Measurements from ENCODE around the gene ANKRD9. TPM values are rescaled to one million over a fixed set of nuclear protein-coding genes. Genes with fewer than 3 reads are reported as not detected.

ANKRD9 gene
- total and polyA plus RNA-seq, 10 of the 15 experiments (the other 5 are each of a cell fraction or from before 2014, with no cell fraction given): 0.03 to 3.6 (median 0.49) TPM

DNA sequence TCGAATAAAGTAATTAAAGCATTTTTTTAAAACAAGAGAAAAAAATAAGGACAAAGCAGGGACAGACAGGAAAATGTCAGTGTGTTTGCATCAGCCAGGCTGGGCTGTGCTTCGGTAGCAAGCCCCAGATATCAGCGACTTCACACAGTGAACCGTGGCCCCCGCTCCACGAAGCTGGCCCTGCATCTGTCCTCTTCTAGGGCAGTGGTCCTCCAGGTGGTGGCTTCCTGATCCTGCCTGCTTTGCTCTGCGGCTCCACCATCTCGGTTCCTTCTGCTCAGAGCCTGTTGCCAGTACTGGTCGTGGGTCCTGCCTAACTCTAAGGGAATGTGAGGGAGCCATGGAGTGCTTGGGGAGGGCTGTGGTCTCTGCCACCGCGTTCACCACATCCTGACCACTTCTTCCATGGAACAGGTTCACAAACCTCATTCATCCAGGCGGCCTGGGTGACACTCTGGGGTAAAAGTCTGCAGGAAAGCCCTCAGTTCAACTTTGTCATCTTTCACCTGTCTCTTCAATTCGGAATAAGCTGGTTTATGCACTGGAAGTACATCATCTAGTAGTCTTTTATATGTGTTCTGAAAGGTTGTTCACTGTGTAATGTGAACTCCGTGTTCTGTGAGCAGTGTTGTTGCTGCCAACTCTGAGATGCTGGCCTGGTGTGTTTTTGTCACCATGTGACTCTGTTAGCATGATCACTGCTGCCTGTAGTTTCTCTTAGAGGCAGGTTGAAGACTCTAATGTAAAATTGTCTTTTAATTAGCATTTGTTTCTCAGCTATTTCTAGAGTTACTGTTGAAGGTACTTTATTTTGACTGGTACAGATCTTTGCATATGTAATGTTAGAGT is 47.9 kb downstream of the ANKRD9 start (continued):
- TF ChIP-seq, protein P1, sequence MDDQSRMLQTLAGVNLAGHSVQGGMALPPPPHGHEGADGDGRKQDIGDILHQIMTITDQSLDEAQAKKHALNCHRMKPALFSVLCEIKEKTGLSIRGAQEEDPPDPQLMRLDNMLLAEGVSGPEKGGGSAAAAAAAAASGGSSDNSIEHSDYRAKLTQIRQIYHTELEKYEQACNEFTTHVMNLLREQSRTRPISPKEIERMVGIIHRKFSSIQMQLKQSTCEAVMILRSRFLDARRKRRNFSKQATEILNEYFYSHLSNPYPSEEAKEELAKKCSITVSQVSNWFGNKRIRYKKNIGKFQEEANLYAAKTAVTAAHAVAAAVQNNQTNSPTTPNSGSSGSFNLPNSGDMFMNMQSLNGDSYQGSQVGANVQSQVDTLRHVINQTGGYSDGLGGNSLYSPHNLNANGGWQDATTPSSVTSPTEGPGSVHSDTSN (IDR thresholded peaks at IDR 0.05; ENCODE audit: insufficient replicate concordance, low read depth, low read length): no peak
- TF ChIP-seq YBX1 (IDR thresholded peaks at IDR 0.05): no peak
- no peak for TF ChIP-seq RCOR1 (conservative IDR thresholded peaks at IDR 0.05; ENCODE audit: low read depth, low read length)
- TF ChIP-seq NR2C2 (IDR thresholded peaks at IDR 0.05; ENCODE audit: borderline replicate concordance, control insufficient read depth, insufficient read length, low read depth): no peak
- no peak for TF ChIP-seq NFYA (IDR thresholded peaks at IDR 0.05; ENCODE audit: borderline replicate concordance, low read depth, low read length)
- TF ChIP-seq CREM (IDR thresholded peaks at IDR 0.05; ENCODE audit: low read depth): no peak

DNA sequence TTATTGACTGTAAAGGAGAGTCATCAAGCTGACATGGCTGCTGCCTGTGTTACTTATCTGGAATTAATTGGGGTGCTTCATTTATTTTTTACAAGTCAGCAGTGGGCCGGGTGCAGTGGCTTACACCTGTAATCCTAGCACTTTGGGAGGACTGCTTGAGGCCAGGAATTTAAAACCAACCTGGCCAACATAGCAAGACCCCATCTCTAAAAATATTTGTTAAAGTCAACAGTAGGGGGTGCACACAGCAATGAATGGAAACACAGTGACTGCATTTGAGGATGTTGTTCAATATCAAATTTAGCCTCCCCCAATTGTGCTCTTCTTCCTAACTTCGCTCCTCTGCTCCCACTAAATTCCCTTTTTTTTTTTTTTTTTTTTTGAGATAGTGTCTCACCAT is 52.1 kb downstream of the ANKRD9 start:
- no peak overlapping the region for H3K9ac ChIP-seq (ENCODE audit: control insufficient read depth, insufficient read depth, low read length)
- POLR2A ChIA-PET: no interaction called here
- no peak overlapping the region for H3K4me2 ChIP-seq (ENCODE audit: control insufficient read depth, insufficient read depth)
- ATAC-seq (no peak), FAIRE-seq (no peak), DNase-seq (ENCODE audit: low read depth, low spot score) (no peak)
- no peak overlapping the region for H3K4me3 ChIP-seq
- H3K4me1 ChIP-seq (ENCODE audit: control insufficient read depth, insufficient read depth, low read length): no peaks in the 10 kb centered on the region
- in situ Hi-C loops (cut with MboI): no loop called here
- H3K36me3 ChIP-seq (ENCODE audit: control insufficient read depth in 2 of 2, insufficient read depth in 2 of 2, low read length in 1 of 2): no peaks in the 10 kb centered on the region
- CTCF ChIA-PET: no interaction called here
- no peaks in the 10 kb centered on the region for H4K20me1 ChIP-seq (ENCODE audit: control insufficient read depth, insufficient read depth)
- H3K9me3 ChIP-seq (replicated peaks; ENCODE audit: control insufficient read depth, insufficient read depth, low read length): no peaks in the 10 kb centered on the region
- no peaks in the 10 kb centered on the region for H3K79me2 ChIP-seq (ENCODE audit: control insufficient read depth, insufficient read depth, low read length)
- intact Hi-C loops (cut with micrococcal nuclease; ENCODE audit: unreplicated experiment): no loop called here
- no peak overlapping the region for H3K27ac ChIP-seq (ENCODE audit: control insufficient read depth, insufficient read depth)
- no TSS peak for BruUV-seq (replicated peaks)
- H3K27me3 ChIP-seq (replicated peaks in 1 of 2; ENCODE audit: control insufficient read depth in 2 of 2, insufficient read depth in 2 of 2, low read length in 1 of 2): no peaks in the 10 kb centered on the region
- 39% methylated on average over 2 of the region's 2 CpGs for WGBS (ENCODE audit: insufficient coverage, insufficient replicate concordance, low lambda C conversion rate, missing lambda C conversion rate)
- no peak overlapping the region for H2AFZ ChIP-seq (ENCODE audit: control insufficient read depth, low read depth, low read length)
- SMC1A ChIA-PET (ENCODE audit: uncharacterized antibody, unreplicated experiment): no interaction called here
- RAD21 ChIA-PET (ENCODE audit: unreplicated experiment): no interaction called here
- TF ChIP-seq EGR1 (IDR thresholded peaks at IDR 0.05; ENCODE audit: borderline replicate concordance in 1 of 2, low read depth in 2 of 2, low read length in 2 of 2): no peak
- TF ChIP-seq NR2F1 (conservative IDR thresholded peaks at IDR 0.05): no peak
- no peak for TF ChIP-seq ZNF274 (IDR thresholded peaks at IDR 0.05; ENCODE audit: insufficient read depth, insufficient read length)
- TF ChIP-seq, protein P2, sequence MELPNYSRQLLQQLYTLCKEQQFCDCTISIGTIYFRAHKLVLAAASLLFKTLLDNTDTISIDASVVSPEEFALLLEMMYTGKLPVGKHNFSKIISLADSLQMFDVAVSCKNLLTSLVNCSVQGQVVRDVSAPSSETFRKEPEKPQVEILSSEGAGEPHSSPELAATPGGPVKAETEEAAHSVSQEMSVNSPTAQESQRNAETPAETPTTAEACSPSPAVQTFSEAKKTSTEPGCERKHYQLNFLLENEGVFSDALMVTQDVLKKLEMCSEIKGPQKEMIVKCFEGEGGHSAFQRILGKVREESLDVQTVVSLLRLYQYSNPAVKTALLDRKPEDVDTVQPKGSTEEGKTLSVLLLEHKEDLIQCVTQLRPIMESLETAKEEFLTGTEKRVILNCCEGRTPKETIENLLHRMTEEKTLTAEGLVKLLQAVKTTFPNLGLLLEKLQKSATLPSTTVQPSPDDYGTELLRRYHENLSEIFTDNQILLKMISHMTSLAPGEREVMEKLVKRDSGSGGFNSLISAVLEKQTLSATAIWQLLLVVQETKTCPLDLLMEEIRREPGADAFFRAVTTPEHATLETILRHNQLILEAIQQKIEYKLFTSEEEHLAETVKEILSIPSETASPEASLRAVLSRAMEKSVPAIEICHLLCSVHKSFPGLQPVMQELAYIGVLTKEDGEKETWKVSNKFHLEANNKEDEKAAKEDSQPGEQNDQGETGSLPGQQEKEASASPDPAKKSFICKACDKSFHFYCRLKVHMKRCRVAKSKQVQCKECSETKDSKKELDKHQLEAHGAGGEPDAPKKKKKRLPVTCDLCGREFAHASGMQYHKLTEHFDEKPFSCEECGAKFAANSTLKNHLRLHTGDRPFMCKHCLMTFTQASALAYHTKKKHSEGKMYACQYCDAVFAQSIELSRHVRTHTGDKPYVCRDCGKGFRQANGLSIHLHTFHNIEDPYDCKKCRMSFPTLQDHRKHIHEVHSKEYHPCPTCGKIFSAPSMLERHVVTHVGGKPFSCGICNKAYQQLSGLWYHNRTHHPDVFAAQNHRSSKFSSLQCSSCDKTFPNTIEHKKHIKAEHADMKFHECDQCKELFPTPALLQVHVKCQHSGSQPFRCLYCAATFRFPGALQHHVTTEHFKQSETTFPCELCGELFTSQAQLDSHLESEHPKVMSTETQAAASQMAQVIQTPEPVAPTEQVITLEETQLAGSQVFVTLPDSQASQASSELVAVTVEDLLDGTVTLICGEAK (IDR thresholded peaks at IDR 0.05; ENCODE audit: borderline replicate concordance): no peak
- TF ChIP-seq, protein P3, sequence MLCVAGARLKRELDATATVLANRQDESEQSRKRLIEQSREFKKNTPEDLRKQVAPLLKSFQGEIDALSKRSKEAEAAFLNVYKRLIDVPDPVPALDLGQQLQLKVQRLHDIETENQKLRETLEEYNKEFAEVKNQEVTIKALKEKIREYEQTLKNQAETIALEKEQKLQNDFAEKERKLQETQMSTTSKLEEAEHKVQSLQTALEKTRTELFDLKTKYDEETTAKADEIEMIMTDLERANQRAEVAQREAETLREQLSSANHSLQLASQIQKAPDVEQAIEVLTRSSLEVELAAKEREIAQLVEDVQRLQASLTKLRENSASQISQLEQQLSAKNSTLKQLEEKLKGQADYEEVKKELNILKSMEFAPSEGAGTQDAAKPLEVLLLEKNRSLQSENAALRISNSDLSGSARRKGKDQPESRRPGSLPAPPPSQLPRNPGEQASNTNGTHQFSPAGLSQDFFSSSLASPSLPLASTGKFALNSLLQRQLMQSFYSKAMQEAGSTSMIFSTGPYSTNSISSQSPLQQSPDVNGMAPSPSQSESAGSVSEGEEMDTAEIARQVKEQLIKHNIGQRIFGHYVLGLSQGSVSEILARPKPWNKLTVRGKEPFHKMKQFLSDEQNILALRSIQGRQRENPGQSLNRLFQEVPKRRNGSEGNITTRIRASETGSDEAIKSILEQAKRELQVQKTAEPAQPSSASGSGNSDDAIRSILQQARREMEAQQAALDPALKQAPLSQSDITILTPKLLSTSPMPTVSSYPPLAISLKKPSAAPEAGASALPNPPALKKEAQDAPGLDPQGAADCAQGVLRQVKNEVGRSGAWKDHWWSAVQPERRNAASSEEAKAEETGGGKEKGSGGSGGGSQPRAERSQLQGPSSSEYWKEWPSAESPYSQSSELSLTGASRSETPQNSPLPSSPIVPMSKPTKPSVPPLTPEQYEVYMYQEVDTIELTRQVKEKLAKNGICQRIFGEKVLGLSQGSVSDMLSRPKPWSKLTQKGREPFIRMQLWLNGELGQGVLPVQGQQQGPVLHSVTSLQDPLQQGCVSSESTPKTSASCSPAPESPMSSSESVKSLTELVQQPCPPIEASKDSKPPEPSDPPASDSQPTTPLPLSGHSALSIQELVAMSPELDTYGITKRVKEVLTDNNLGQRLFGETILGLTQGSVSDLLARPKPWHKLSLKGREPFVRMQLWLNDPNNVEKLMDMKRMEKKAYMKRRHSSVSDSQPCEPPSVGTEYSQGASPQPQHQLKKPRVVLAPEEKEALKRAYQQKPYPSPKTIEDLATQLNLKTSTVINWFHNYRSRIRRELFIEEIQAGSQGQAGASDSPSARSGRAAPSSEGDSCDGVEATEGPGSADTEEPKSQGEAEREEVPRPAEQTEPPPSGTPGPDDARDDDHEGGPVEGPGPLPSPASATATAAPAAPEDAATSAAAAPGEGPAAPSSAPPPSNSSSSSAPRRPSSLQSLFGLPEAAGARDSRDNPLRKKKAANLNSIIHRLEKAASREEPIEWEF (IDR thresholded peaks at IDR 0.05; ENCODE audit: insufficient replicate concordance, low read depth, low read length): no peak

All from GM12878 (cell line).